ENCODE measurements around the gene CHAF1A.
A peak's percentile ranks its signal among the peaks of the same experiment; 100 is the strongest.

CHAF1A gene, protein sequence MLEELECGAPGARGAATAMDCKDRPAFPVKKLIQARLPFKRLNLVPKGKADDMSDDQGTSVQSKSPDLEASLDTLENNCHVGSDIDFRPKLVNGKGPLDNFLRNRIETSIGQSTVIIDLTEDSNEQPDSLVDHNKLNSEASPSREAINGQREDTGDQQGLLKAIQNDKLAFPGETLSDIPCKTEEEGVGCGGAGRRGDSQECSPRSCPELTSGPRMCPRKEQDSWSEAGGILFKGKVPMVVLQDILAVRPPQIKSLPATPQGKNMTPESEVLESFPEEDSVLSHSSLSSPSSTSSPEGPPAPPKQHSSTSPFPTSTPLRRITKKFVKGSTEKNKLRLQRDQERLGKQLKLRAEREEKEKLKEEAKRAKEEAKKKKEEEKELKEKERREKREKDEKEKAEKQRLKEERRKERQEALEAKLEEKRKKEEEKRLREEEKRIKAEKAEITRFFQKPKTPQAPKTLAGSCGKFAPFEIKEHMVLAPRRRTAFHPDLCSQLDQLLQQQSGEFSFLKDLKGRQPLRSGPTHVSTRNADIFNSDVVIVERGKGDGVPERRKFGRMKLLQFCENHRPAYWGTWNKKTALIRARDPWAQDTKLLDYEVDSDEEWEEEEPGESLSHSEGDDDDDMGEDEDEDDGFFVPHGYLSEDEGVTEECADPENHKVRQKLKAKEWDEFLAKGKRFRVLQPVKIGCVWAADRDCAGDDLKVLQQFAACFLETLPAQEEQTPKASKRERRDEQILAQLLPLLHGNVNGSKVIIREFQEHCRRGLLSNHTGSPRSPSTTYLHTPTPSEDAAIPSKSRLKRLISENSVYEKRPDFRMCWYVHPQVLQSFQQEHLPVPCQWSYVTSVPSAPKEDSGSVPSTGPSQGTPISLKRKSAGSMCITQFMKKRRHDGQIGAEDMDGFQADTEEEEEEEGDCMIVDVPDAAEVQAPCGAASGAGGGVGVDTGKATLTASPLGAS

DNA sequence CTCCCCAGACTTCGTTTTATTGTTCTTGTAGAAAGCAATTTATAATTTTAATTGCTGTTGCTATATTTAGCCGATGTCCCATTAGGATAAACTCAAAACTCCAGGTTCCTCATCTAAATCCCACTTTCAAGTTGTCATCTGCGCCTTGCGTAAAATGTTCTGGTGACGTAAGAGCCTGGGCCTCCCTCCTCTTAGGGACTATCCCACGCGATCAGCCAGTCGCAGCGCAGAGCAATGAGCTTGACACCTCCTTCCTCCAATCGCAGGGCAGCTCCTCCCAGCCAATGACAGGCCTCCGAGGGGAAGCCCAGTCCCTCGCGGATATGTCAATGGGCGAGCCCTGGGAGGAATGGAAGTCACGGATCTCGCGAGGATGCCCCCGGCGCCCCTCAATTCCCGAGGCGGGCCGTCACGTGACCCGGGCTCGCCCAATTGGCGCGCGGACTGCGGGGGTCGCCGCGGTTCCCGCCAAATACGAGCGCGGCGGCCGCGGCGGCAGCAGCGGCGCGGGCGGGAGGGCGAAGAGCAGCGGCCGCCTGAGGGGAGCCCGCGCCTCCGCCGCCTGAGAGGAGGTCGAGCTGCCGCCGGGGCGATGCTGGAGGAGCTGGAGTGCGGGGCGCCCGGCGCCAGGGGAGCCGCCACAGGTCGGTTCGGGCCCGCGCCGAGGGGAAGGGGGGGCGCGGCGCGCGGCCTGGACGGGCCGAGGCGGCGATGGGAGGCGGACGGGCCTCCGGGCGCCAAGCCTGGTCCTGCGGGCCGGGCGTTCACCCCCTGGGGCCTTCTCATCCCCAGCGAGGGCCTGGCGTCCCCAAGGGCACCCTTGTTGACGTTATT lies at the start of gene CHAF1A:
TSS of gene CHAF1A (plus strand) at position 470 of the 834 bp plus-strand sequence. CDS start at position 593, 123 bp downstream.
- DNase-seq: peak; percentile 99 to 100

DNA sequence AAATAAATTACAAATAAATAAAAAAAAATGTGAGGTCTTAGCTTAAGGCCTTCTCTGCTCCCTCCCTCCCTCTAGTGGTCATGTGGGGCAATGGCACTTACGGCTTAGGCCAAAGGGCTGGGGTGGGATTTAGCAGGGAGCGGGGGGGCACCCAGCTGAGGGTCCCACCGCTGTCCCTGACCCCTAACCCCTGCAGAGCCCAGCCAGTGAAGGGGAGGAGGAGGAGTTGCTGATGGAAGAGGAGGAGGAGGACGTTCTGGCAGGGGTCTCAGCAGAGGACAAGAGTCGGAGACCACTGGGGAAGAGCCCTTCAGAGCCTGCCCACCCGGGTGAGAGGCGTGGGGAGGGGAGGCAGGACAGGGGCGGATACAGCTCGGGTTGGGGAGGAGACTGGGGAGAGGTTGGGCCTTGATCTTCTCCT lies 49.7 kb upstream of the CHAF1A start:
- peak; percentile 68 to 72 for DNase-seq

DNA sequence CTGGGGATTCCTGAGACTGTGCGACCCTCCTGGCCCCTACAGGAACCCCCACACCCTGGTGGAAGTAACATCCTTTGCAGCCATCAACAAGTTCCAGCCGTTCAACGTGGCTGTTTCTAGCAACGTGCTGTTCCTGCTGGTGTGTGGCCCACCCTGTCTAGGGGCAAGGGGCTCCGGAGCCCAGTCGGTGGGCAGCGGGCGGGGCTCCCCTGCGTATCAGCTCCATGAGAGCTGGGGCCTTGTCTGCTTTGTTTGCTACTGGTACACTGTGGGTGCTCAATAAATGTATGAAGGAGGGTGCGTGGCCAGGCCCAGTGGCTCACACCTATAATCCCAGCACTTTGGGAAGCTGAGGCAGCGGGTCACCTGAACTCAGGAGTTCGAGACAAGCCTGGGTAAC lies 48.2 kb upstream of the CHAF1A start:
- DNase-seq: no peak

DNA sequence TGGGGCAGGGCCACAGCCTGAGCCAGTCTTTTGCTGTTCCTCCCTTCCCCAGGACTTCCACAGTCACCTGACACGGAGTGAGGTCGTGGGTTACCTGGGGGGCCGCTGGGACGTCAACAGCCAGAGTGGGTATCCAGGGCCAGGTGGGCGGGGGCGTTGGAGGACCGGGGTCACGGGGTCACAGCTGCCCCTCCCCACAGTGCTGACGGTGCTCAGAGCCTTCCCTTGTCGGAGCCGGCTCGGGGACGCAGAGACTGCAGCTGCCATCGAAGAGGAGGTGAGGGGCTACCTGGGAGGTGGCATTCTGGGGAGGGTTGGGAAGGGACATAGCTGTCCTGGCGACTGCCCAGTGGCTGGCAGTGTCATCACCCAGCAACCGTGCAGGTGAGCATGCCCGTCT lies 47.5 kb upstream of the CHAF1A start:
- no peak for DNase-seq

DNA sequence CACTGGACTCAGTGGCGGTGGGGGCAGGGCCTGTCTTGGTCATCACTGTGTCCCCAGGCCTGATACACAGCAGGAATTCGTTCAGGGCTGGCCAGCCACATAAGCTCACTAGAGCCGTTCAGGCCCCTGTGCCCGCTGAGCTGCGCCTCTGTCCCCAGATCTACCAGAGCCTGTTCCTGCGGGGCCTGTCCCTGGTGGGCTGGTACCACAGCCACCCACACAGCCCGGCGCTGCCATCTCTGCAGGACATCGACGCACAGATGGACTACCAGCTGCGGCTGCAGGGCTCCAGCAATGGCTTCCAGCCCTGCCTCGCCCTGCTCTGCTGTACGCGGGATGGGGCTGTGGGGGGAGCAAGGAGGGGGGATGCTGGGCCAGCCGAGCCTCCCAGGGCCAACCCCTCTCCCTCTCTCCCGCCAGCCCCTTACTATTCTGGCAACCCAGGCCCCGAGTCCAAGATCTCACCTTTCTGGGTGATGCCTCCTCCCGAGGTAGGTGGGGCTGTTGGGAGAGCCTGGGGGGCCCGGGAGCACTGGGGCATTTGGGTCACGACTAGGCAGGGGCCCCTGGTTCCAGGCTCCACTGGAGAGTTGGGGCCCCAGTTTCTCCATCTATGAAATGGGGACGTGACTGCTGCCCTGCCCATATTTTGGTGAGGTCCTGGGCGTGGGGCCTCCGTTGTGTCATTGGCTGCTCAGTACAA lies 45.2 kb upstream of the CHAF1A start:
- no peak for DNase-seq

DNA sequence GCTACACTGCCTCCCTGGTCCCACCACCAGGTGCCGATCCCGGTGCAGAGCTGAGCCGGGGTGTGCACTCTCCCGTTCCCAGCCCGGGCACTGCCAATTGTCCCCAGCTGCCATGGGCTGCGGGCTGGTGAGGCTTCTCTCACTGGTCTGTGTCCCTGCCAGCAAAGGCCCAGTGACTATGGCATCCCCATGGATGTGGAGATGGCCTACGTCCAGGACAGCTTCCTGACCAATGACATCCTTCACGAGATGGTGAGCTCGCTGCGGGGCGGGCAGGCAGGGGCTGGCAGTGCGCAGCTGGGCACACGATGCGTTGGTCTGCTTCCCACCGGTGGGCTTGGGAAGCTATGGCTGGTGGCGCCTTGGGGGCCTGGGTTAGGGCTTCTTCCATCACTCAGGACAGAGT lies 44.5 kb upstream of the CHAF1A start:
- no peak for DNase-seq

DNA sequence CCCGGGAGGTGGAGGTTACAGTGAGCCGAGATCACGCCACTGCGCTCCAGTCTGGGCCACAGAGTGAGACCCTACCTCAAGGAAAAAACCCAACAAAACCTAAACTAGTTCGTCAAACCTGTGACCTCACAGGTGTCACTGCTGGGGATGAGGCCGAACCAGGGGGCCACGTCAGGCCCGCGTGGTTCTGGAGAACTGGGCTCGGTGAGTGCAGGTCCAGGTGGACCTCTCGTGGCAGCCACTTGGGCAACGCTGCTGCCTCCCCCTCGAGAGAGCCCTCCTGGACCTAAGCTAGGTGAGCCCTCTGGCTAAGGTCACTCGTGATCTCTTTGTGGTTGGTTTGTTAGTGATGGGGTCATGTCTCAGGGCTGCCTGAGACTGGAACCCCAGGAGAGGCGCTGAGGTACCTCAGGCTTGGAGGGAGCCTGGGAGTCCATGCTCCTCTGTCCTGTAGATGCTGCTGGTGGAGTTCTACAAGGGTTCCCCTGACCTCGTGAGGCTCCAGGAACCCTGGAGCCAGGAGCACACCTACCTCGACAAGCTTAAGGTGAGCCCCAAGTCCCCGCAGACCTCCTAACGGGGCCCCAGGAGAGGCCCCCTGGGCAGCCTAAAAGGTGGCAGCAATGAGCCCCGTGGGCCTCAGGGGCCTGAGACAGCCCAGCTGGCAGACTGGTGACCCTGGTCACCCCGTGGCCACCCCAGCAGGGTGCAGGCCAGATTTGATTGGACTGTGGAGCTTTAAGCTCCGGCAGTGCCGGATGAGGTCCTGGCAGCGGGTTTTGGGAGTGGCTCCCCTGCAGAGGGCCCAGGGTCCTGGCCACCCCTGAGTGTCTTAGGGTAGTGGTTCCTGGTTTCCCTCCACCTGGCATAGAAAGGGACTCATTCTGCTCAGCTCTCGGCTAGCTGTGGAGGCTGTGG lies 43.5 kb upstream of the CHAF1A start:
- DNase-seq: no peak

DNA sequence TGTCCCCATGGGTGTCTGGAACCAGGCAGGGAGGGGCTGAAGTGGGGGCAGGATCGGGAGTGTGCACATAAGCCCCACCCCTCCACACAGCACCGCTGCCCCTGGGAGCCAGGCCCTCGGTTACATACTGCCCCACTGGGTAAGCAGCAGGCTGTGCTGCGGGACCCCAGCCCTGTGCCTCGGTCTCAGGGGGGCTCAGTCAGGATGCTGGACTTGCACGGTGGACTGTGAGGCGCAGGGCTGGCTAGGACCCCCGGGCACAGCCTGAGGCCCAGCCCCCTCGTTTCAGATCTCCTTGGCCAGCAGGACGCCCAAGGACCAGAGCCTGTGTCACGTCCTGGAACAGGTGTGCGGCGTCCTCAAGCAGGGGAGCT lies 42.8 kb upstream of the CHAF1A start:
- DNase-seq: no peak

DNA sequence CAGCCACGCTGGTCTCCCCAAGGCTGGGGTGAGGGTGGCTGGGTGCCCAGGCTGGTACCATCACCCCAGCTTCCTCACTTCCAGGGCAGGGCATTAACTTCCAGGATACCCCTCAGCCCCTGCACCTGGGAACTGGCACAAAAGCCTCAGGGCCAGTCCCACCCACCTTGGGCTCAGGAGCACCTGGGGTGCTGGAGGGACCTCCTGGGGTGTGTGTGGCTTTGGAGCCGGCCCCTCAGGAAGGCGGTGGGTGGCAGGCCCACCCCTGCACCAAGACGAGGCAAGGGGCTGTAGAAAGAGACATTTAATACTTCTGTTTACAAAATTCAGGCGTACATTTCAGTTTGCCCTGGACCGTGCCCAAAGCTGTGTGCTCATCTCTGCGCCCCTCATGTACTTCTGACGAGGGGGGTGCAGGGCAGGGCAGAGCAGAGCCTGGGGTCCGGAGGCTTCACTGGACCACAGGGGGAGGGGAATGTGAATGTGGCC lies 42.3 kb upstream of the CHAF1A start:
- no peak for DNase-seq

DNA sequence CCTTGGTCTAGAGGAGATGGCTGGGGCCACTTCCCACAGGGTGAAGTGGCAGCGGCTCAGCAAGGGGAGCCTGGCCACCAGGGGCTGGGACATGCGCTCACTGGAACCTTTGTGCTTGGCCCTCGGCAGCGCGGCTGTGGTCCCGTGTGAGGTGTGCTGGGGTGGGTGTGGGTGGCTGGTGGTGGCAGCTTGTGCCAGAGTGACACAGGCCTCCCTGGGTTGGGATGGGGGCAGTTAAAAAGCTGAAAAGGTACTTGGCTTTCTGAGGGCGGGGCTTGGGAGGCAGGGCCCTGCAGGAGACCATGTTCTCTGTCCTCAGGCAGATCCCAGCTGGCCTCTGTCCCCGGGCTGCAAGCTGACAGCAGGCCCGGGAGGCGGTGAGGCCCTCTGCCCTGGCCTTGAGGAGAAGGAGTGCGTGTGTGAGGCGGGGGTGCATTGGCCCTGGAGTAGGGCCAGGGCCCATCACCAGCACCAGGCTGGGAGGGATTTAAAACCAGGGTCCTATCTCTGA lies 41.7 kb upstream of the CHAF1A start:
- DNase-seq: no peak

DNA sequence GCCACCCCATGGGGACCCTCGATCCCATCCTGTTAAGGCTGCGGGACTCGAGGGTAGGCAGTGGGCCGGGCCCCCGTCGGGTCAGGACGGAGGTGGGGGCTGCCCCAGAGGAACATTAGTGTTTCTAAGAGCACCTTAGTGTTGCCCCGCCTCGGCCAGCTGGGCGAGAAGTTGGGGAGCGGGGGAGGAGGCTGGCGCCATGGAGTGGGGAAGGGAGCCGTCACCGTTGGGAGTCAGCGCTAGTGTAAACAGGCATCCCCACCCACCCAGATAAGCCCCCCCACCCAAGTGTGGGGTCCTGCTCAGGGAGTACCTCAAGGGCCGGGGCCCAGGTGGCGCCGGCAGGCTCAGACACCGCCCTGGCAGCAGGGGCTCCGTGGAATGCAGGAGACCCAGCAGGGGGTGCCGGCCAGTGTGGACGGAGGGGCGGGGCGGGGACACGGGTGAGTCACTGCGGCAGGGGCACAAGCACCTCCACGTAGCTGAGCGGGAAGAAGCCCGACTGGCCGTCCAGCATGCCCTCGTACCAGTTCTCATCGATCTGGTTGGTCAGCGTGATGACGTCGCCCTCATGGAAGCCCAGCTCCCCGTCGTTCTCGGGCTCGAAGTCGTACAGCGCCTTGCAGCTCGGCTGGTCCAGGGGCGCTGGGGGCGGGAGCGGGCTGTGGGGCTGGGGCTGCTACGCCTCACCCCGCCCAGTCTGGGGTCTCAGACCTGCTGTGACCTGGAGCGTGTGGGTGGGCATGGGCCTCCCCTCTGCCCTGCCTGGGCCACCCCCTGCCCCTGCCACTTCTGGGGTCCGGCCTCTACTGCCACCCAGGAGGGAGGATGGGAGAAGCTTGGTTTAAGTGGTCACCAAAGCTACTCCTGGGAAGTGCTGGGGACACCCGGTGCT lies 41.0 kb upstream of the CHAF1A start:
- DNase-seq: no peak

DNA sequence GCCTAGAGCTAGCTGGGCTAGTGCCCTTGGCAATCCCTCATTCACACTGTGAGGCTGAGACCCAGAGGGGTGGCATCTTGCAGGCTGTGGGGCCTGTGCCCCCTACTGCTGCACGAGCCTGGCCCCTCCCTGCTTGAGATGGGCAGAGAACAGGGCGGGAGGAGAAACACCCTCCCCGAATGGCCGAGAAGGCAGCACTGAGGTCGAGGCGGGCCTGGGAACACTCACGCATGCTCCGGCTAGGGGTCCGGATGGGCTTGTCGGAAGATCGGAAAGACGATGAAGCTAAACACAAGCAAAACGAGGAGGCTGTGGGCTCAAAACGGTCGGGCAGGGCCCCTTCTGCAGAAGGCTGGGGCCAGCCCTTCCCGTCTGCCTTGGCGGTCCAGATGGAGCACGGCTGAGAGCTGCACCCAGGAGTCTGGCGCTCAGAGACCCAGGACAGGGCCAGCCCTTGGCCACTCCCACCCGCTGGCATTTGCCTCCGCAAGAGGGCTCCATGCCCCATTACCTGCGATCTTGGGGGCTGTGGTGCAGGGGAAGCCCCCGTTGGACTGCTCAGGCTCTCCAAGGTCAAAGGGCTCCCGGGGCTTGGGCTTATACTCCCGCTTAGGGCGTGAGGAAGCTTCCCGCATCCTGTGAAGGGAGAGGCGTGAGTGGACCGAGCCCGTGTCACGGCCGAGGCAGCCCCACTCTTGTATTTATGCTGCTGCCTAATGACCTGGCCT lies 40.2 kb upstream of the CHAF1A start:
- no peak for DNase-seq

DNA sequence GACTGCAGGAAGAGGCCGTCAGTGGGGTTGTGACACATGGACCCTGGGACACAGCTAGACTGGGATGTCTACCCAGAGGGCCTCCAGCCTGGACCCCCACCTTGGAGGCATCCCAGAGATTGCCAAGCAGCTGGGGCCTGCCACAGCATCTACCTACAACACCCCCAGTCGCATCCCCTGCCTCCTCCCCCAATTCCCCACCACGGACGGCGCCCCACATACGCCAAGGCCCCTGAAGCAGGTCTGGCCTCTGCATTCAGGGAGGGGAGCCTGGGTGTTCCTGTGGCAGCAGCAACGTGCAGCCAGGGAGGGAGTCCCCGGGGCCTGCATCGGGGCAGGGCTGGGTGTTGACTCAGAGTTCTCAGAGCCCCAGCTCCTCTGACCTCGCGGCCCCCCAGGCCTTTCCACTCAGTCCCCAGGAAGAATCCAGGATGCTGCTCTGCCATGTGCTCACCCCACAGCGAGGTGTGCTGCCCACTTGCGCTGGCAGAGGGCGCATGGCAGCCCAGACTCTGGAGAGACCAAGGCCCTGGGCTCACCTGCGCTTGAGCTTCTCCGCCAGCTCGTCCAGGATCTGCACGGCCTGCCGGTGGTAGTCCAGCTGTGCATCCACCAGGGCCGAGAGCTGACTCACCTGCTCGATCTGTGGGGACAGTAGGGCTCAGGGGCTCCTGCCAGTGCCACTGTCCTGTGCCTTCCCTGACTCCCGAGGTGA lies 39.5 kb upstream of the CHAF1A start:
- DNase-seq: no peak

DNA sequence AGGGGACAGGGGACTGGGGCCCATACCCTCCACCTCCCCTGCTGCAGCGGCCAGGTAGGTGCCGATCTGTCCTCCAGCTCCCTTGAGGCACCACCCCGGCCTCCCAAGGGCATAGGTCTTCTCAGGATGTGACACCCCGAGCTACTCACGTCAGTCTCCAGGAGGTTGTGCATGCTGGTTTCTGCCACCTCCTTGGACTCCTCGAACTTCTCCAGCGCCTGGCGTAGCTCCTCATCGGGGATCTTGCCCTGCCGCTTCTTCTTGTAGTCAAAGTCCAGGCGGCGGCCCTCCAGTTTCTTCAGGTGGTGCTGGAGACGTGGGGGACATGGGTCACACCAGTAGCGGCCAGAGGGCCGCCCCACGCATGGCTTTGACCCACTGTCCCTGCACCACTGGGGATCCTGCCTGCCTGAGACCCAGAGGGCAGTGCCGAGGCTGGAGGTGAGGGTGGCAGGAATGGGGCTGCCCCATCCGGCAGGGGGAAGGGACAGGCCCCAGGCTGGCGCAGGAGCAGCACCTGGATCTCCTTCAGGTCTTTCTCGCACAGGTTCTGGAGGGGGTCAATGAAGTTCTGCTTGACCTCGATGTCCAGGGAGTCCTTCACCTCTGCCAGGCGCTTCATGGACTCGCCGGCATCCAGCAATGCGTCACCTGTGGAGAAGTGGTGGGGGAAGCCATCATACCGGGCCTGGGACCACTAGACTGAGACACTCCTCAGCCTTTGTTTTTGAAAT lies 38.7 kb upstream of the CHAF1A start:
- DNase-seq: no peak

DNA sequence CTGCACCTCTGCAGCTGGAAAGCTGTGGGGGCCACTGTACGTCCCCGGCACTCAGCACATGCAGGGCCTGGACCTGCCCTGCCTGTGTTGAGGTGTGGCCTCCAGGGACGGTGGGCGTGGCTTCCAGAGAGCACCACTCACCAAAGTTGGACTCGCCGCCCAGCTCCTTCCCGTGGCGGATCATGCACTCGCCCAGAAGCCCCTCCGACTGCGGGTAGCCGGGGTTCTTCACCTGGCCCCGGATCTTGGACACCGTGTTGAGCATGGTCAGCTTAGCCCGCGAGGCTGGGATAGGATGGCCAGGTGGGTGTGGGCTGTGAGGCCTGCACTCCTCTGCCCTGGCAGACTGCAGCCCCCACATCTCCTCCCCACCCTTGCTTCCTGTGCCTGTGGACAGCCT lies 37.1 kb upstream of the CHAF1A start:
- DNase-seq: no peak

DNA sequence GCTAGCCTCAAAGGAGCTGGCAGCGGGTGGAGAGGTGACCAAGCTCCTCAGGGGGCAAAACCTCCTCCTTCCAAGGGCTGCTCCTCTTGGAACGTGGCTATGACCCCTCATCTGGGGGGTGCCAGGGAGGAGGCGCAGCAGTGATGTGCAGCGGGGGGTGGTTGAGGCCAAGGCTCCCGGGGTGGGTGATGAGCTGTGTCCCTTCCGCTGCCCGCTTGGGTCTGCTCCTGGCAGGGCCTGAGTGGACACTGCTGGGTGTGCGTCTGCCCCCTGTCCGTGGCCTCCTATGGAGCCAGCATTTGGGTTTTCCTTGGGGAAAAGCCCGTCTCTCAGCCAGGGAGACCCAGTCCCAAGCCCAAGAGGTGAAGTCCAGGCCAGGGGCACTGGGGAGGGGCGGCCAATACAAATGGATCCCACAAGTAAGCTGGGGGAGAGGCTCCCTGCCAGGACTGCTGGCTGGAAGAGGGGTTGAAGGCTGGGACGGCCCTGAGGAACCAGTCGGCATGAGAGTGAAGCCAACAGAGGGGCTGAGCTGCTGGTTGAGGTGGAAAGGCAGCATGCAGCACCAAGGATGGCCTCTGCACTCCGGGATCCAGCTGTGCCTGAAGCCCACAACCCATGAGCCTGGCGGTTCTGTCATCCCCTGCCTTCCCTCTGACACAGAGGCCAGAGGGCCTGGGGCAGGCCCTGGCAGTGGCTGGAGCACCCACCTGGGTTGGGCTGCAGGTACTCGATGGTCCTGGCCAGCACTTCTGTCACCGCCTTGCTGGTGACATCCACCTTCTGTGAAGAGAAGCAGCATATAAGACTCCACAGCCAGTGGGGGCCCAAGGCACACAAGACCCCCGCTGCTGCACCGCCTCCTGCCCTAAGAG lies 36.4 kb upstream of the CHAF1A start:
- DNase-seq: no peak

Data from CD4-positive, alpha-beta T cell treated with Interleukin-4 for 1 hour (primary cell).